Measurements from ENCODE around the gene ATAD2B. TPM values are rescaled to one million over a fixed set of nuclear protein-coding genes. Genes with fewer than 3 reads are reported as not detected.
A peak's percentile ranks its signal among the peaks of the same experiment; 100 is the strongest.

Gene ATAD2B
- total RNA-seq, 4 donors from 2014 or later = 17.1 to 45.4 (median 22.9) TPM

- ATAC-seq (ENCODE audit: low FRiP score) (no peak), DNase-seq (ENCODE audit: low spot score) (no peak)
- no peak for TF ChIP-seq CTCF (IDR thresholded peaks at IDR 0.05)
Observed at GRCh38 chr2:23813438-23813837, 113.5 kb downstream of the ATAD2B start.

- ATAC-seq (ENCODE audit: low FRiP score) = no peak
- no peak for TF ChIP-seq CTCF (IDR thresholded peaks at IDR 0.05)
Observed at GRCh38 chr2:23809150-23809549, 117.8 kb downstream of the ATAD2B start.

DNA sequence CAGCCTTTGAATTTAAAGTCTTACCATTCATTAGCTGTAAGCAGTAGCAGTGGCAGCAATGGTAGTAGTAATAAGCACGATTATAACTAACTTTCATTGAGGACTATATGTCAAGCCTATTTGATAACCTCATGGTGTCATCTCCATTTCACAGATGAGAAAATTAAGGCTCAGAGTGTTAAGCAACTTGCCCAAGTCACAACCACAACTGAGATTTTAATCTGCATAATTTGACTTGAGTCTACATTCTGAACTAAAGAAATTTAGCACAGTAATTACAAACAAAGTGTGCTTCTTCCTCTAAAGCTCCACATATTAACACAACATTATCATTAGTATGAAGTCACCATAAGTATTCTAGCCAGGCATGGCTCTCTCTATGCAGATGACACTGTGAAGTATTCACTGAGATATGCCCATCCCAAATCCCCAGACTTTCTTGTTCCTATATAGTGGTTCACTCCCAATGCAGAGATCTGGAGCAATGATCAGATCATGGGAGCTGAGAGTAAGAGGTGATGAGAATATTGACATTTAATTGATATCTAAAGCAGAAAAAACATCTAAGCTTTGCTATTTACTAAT lies 120.2 kb downstream of the ATAD2B start:
- no peak for ATAC-seq (ENCODE audit: low FRiP score)
- DNase-seq (ENCODE audit: low spot score) = no peak
- no peak for TF ChIP-seq CTCF (IDR thresholded peaks at IDR 0.05)

More at GRCh38 chr2:23809150-23809549, 117.8 kb downstream of the ATAD2B start:
- no peak for DNase-seq (ENCODE audit: low spot score)

DNA sequence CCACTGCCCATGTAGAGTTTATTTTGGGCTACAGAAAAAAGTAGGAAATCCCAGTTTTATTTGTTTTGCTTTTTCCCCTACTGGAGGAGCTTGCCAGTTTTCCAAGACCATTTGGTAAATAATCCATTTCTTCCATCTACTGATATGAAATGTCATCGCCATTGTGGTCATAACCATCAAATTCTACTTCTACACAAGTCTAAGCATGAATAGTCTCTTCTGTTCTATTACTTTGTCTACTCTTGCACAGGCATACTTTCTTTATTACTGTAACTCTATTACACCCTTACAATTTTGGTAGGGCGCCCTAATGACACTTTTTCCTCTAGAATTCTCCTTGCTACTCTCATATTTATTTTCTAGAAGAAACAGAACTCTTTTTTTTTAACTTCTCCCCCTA lies 120.7 kb downstream of the ATAD2B start:
- TF ChIP-seq CTCF (IDR thresholded peaks at IDR 0.05) = no peak
- ATAC-seq (ENCODE audit: low FRiP score) (no peak), DNase-seq (ENCODE audit: low spot score) (no peak)

DNA sequence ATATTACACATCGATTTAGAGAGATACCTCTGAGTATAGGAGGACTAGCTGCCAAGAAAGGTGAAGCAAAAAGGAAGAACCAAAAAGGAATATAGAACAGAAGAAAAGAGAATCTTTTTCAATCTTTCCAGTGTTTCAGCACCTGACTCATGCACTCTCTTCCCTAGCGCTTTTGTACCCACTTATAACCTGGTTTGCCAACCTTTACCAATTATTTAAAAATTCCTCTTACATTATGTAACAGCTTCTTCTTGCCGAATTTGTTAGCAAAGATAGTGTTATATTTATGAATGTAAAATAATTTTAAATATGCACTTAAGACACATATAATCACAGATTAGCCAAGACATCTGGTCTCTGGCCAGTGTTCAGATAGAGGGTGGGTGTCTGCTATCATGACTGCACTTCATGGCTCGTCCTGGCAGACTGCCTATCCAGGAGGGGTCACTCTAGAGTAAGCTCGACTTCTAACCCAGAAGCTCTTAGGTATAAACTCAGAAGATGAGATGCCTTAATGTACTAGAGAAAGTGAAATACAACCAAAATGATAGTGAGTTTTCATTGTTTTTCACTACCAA lies 122.9 kb downstream of the ATAD2B start:
- DNase-seq (ENCODE audit: low spot score) = peak; percentile 43
- TF ChIP-seq CTCF (IDR thresholded peaks at IDR 0.05) = no peak
- peak; percentile 84 for ATAC-seq (ENCODE audit: low FRiP score)

GRCh38 chr2:23803264-23803964 lies 123.5 kb downstream of the ATAD2B start:
- no peak for TF ChIP-seq CTCF (IDR thresholded peaks at IDR 0.05)
- ATAC-seq (ENCODE audit: low FRiP score) = peak; percentile 47
- no peak for DNase-seq (ENCODE audit: low spot score)

Measured in omental fat pad (tissue), 4 donors.